ENCODE results near the gene NKAIN4. TPM values are rescaled to one million over a fixed set of nuclear protein-coding genes. Genes with fewer than 3 reads are reported as not detected.

The NKAIN4 gene
- total RNA-seq, 1 donor from 2014 or later: 1.1 TPM

DNA sequence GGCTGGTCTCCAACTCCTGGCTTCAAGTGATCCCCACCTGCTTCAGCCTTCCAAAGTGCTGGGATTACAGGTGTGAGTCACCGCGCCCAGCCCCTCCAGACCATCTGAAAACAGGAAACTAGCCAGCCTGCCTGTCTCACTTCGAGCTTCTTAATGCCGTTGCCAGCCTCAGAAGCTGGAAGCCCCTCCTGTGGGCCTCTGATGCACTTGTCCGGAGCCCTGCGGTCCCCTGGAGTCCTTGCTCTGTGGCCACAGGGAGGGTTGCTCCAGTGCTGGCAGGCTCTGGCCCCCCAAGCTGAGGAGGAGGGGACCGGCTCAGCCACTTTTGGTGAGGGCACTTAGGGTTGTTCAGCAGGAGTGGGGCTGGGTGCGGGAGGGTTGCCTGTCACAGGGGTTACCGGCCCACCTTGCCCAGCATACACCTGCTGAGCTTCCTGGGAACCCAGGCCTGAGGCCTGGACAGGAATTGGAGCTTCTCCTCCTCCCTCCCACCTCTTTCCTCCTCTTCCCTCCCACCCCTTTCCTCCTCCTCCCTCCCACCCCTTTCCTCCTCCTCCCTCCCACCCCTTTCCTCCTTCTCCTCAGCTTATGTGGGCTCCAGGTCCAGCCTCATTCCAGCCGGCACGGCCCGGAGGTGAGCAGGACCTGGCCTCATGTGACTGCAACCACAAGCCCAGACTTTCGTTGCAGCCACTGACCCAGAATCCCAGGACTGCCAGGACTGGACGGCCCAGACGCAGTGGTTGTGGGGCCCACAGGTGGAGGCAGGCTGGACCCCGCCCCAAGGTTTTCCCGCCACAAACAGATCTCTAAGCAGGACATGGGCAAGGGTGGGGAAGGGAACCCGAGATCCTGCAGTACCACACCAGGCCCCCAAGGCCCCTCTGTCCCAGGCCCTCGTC, 28.0 kb downstream of the NKAIN4 start:
- TF ChIP-seq, protein P1, sequence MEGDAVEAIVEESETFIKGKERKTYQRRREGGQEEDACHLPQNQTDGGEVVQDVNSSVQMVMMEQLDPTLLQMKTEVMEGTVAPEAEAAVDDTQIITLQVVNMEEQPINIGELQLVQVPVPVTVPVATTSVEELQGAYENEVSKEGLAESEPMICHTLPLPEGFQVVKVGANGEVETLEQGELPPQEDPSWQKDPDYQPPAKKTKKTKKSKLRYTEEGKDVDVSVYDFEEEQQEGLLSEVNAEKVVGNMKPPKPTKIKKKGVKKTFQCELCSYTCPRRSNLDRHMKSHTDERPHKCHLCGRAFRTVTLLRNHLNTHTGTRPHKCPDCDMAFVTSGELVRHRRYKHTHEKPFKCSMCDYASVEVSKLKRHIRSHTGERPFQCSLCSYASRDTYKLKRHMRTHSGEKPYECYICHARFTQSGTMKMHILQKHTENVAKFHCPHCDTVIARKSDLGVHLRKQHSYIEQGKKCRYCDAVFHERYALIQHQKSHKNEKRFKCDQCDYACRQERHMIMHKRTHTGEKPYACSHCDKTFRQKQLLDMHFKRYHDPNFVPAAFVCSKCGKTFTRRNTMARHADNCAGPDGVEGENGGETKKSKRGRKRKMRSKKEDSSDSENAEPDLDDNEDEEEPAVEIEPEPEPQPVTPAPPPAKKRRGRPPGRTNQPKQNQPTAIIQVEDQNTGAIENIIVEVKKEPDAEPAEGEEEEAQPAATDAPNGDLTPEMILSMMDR (IDR thresholded peaks at IDR 0.05; ENCODE audit: insufficient read depth, low read length, severe bottlenecking): no peak
- FAIRE-seq (no peak), DNase-seq (ENCODE audit: low read depth) (no peak)
- H3K4me3 ChIP-seq (ENCODE audit: low read depth, low read length): no peak overlapping the region
- no peaks in the 10 kb centered on the region for H3K36me3 ChIP-seq (ENCODE audit: control insufficient read depth, insufficient read depth, low read length)
- H3K27me3 ChIP-seq (ENCODE audit: control insufficient read depth, insufficient read depth, low read length): no peaks in the 10 kb centered on the region

DNA sequence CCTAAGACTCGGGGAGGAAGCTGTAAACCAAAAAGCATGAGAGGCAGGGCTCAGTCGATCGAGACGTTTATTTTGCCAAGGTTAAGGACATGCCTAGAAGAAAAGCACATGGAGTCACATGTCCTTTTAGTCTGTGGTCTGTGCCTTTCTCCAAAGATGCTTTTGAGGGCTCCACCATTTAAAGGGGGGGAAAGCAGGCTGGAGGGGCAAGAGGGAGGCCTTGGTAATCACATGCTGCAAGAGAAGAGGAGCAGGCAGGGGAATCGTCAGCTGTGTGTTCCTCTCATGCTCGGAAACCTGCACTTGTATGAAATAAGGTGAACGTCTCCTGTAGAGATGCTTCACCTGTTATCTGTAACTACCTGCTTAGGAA, 29.2 kb downstream of the NKAIN4 start:
- no peak for DNase-seq (ENCODE audit: low read depth)
- no peak overlapping the region for H3K4me3 ChIP-seq (ENCODE audit: low read depth, low read length)
- peaks cover 3% of the 10 kb centered on the region for H3K27me3 ChIP-seq (ENCODE audit: control insufficient read depth, insufficient read depth, low read length)
- no peak for FAIRE-seq
- TF ChIP-seq, protein P1 (IDR thresholded peaks at IDR 0.05; ENCODE audit: insufficient read depth, low read length, severe bottlenecking): no peak
- H3K36me3 ChIP-seq (ENCODE audit: control insufficient read depth, insufficient read depth, low read length): no peaks in the 10 kb centered on the region

DNA sequence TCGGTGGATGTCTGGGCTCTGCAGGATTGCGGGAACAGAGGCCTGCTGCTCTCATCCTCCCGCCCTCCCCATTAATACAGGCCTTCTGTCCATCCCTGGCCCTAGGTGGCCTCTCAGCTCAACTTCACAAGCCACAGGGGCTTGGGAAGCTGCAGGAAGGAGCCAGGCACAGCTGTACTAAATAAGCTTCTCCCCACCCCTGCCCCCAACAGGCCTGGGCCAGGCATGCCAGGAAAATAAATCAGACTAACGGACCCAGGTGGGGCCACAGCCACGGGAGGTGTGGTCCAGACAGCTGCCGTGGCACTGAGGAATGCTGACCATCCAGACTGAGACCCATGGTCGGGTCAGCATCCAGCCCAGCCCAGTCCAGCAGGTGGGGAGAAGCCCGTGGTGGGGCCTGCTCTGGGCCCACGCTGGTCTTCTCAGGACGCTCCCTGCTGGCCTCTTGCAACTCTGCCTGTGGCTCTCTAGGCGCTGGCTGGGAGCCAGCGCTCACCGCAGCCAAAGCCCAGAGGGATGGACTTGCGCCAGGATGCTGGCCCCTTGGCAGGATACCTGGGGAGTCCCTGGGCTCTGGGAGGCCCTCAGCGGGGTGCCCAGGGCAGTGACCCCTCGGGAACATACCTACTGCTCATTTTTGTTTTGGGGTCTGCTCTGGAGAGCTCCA, 29.7 kb downstream of the NKAIN4 start:
- no peak for FAIRE-seq
- DNase-seq (ENCODE audit: low read depth): peak; percentile 36

DNA sequence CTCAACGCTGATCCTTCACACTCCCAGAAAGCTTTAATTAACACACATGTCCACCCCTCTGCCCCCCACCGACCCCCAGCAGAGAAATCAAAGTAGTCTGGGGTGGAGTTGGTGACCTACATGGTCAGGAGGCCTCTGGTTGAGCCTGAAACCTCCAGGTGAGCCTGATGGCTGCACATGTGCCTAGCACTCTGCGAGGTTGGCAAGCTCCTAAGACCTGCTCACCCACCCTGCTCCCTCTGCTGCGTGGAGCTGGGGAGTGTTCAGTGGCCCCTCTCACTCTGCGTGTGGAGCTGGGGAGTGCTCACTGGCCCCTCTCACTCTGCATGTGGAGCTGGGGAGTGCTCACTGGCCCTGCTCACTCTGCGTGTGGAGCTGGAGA, 30.4 kb downstream of the NKAIN4 start:
- no peak for FAIRE-seq
- TF ChIP-seq, protein P1 (IDR thresholded peaks at IDR 0.05; ENCODE audit: insufficient read depth, low read length, severe bottlenecking): no peak
- H3K36me3 ChIP-seq (ENCODE audit: control insufficient read depth, insufficient read depth, low read length): no peaks in the 10 kb centered on the region
- DNase-seq (ENCODE audit: low read depth): no peak
- H3K27me3 ChIP-seq (ENCODE audit: control insufficient read depth, insufficient read depth, low read length): peaks cover 5% of the 10 kb centered on the region
- H3K4me3 ChIP-seq (ENCODE audit: low read depth, low read length): no peak overlapping the region

More for the DNA sequence above, 29.7 kb downstream of the NKAIN4 start:
- TF ChIP-seq, protein P1 (IDR thresholded peaks at IDR 0.05; ENCODE audit: insufficient read depth, low read length, severe bottlenecking): peak; percentile 53
- Histone ChIP-seq H3K36me3 (ENCODE audit: control insufficient read depth, insufficient read depth, low read length) (no peaks in the 10 kb centered on the region), H3K4me3 (ENCODE audit: low read depth, low read length) (no peak overlapping the region), H3K27me3 (ENCODE audit: control insufficient read depth, insufficient read depth, low read length) (peaks cover 5% of the 10 kb centered on the region)

DNA sequence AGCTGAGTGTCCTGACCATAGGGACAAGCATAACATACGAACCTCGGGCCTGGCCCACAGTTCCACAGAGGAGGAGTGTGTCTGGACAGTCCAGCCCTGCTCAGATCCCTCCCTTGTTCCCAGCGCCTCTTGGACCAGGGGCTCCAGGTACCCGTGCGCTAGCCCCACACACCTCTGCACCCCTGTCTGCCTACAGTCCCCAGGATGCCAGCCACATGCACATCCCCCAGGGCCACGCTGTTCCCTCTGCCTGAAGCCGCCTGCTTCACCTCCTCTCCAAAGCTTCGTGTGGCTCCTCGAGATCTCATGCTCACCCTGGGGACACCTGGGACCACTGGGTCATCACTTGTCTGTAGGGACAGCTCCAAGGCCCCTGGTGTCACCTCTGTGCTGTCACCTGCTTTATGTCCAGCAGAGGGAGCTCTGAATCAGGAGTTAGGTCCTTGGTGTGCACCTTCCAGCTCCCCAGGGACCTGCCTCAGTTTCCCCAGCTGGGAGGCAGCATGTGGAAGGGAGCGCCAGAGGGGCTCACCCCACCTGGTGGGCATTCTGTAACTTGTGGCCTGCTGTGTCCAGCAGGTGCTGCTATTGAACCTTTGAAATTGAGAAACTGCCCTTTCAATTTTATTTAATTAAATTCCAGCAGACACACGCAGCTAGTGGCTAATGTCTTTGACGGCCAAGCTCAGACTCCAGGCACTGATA, 31.0 kb downstream of the NKAIN4 start:
- TF ChIP-seq, protein P1 (IDR thresholded peaks at IDR 0.05; ENCODE audit: insufficient read depth, low read length, severe bottlenecking): peak; percentile 85
- FAIRE-seq: no peak
- DNase-seq (ENCODE audit: low read depth): peak; percentile 36
- no peak overlapping the region for H3K4me3 ChIP-seq (ENCODE audit: low read depth, low read length)
- H3K27me3 ChIP-seq (ENCODE audit: control insufficient read depth, insufficient read depth, low read length): peaks cover 5% of the 10 kb centered on the region
- H3K36me3 ChIP-seq (ENCODE audit: control insufficient read depth, insufficient read depth, low read length): no peaks in the 10 kb centered on the region

All from bronchial epithelial cell (primary cell).